Lung (tissue), 12 donors: ENCODE data around the gene SFRP2. TPM values are rescaled to one million over a fixed set of nuclear protein-coding genes. Genes with fewer than 3 reads are reported as not detected.

Experiments
- ATAC-seq: fragments of 200-7000 bp; cut with Tn5 transposase; one replicate; pipeline ENCODE4 v1.9.1; 2020; ENCODE audit warnings: moderate number of reproducible peaks; ENCODE audit not compliant: insufficient read depth, low FRiP score
- DNase-seq, 3 donors: peaks; one replicate each; pipeline ENCODE4 v3.0.0-alpha.2; 2013 to 2017
- H3K27ac ChIP-seq, 2 donors: one replicate each; pipeline ENCODE4 v1.5.1; 2013; ENCODE audit warnings: mild to moderate bottlenecking in 2 of 2, moderate library complexity in 2 of 2, control low read depth in 1 of 2, inconsistent platforms in 1 of 2, low read depth in 1 of 2, low read length in 1 of 2
- H3K27me3 ChIP-seq, 3 donors: one replicate each; pipeline ENCODE4 v1.5.1; 2013; ENCODE audit warnings: low read length in 2 of 3; ENCODE audit not compliant: control insufficient read depth in 3 of 3, insufficient read depth in 3 of 3
- H3K36me3 ChIP-seq, 4 donors: one replicate each; pipeline ENCODE4 v1.5.1; 2013; ENCODE audit warnings: low read length in 4 of 4, mild to moderate bottlenecking in 1 of 4, moderate library complexity in 1 of 4; ENCODE audit not compliant: control insufficient read depth in 4 of 4, insufficient read depth in 4 of 4
- H3K4me1 ChIP-seq, 5 donors: one replicate each; pipeline ENCODE4 v1.5.1; 2013; ENCODE audit warnings: low read length in 5 of 5, mild to moderate bottlenecking in 2 of 5, moderate library complexity in 1 of 5; ENCODE audit not compliant: control insufficient read depth in 5 of 5, insufficient read depth in 5 of 5
- H3K4me3 ChIP-seq: one replicate; pipeline ENCODE4 v1.5.1; 2013; ENCODE audit warnings: mild to moderate bottlenecking, control low read depth, moderate library complexity
- H3K9ac ChIP-seq, 2 donors: one replicate each; pipeline ENCODE4 v1.5.1; 2013; ENCODE audit warnings: low read length in 2 of 2, control low read depth in 1 of 2; ENCODE audit not compliant: insufficient read depth in 1 of 2
- H3K9me3 ChIP-seq, 4 donors: one replicate each; pipeline ENCODE4 v1.5.1; 2013; ENCODE audit warnings: low read length in 3 of 4, mild to moderate bottlenecking in 1 of 4, moderate library complexity in 1 of 4; ENCODE audit not compliant: control insufficient read depth in 4 of 4, insufficient read depth in 3 of 4
- WGBS, 2 donors: extraction: QIAGEN DNeasy Blood & Tissue Kit; methylation state at CpG; one replicate each; pipeline ENCODE4 v1.1.7; 2013; 5-methylcytosine and 5-hydroxymethylcytosine counted together
- polyA plus RNA-seq, 2 donors: library from polyadenylated mRNA; stranded (reverse); fragments of 200-250 nt; gene quantifications; one replicate each; pipeline ENCODE4 v1.2.1, GENCODE V29; 2013
- total RNA-seq, 2 donors: library from RNA; depleted of rRNA in 1 of 2; stranded (reverse); fragments of >200 nt in 1 of 2; gene quantifications; one replicate each; pipeline ENCODE4 v1.2.1, GENCODE V29; 2014 to 2021
- TF ChIP-seq, protein P1 (sequence below): IDR thresholded peaks from 2 replicates; pipeline ENCODE4 v1.5.1; 2012; ENCODE audit warnings: mild to moderate bottlenecking; ENCODE audit errors: control extremely low read depth, extremely low read depth
- donor health status: control.
- donor health status: control.
- donor health status: Bipolar disorder and iron deficiency.
- donor health status: healthy.
- donor health status: DM: yes; HTN: yes; CAD: no.

The SFRP2 gene
- total and polyA plus RNA-seq, 4 donors, result 0.68 to 17.4 (median 6.5) TPM

- whole genome bisulfite sequencing, 2 donors, result 74% methylated on average over 2 of the region's 2 CpGs
- Histone ChIP-seq H3K9me3 (peaks cover 0 to 6% (median 3%) of the 10 kb centered on the region in 4 donors), H3K27ac (no peak overlapping the region), H3K9ac (no peak overlapping the region), H3K27me3 (no peaks in the 10 kb centered on the region), H3K4me3 (no peak overlapping the region), H3K36me3 (no peaks in the 10 kb centered on the region), H3K4me1 (peaks cover 0 to 10% (median 0%) of the 10 kb centered on the region in 5 donors)
- DNase-seq (no peak), ATAC-seq (no peak)
- TF ChIP-seq, protein P1, sequence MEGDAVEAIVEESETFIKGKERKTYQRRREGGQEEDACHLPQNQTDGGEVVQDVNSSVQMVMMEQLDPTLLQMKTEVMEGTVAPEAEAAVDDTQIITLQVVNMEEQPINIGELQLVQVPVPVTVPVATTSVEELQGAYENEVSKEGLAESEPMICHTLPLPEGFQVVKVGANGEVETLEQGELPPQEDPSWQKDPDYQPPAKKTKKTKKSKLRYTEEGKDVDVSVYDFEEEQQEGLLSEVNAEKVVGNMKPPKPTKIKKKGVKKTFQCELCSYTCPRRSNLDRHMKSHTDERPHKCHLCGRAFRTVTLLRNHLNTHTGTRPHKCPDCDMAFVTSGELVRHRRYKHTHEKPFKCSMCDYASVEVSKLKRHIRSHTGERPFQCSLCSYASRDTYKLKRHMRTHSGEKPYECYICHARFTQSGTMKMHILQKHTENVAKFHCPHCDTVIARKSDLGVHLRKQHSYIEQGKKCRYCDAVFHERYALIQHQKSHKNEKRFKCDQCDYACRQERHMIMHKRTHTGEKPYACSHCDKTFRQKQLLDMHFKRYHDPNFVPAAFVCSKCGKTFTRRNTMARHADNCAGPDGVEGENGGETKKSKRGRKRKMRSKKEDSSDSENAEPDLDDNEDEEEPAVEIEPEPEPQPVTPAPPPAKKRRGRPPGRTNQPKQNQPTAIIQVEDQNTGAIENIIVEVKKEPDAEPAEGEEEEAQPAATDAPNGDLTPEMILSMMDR, result no peak
These were observed 33.7 kb downstream of the SFRP2 start for GRCh38 chr4:153755186-153755585.

DNA sequence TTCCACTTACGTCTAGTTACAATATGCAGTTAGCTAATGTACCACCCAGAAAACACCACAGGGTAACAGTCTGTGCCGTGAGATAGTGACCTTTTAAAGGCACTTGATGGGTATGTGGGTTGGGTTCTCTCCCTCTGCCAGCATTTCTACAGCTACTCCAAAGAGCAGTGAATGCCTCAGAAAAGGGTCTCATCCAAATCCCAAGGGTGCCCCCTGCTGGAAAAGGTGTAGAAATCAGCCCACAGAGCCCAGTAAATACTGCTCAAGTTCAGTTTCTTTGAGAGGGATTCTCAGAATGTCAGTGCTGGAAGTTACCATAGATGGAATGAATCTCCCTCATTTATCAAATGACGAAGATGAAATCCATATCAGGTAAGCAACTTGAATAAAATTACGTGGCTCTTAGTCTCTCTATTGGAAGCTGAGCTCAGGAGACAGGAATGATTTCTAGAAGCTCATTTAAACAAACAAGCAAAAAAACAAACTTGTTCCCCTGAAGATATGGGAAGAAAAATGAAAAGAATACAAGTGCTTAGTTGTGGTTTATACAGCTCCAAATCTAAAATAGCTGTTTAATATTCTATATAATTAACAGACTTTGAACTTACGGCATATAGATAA, 38.6 kb downstream of the SFRP2 start:
- WGBS, 2 donors, result 36 to 38% methylated on average over 5 of the region's 5 CpGs
- DNase-seq, result peak; percentile 76 to 86 (median 86)
- peak; percentile 81 for ATAC-seq
- no peaks in the 10 kb centered on the region for H3K36me3 ChIP-seq
- peaks cover 0 to 2% (median 0%) of the 10 kb centered on the region in 5 donors for H3K4me1 ChIP-seq
- H3K4me3 ChIP-seq, result no peak overlapping the region
- no peak overlapping the region for H3K27ac ChIP-seq
- TF ChIP-seq, protein P1, result peak; percentile 70
- no peaks in the 10 kb centered on the region for H3K27me3 ChIP-seq
- H3K9ac ChIP-seq, result no peak overlapping the region
- peaks cover 0 to 9% (median 3%) of the 10 kb centered on the region in 4 donors for H3K9me3 ChIP-seq

DNA sequence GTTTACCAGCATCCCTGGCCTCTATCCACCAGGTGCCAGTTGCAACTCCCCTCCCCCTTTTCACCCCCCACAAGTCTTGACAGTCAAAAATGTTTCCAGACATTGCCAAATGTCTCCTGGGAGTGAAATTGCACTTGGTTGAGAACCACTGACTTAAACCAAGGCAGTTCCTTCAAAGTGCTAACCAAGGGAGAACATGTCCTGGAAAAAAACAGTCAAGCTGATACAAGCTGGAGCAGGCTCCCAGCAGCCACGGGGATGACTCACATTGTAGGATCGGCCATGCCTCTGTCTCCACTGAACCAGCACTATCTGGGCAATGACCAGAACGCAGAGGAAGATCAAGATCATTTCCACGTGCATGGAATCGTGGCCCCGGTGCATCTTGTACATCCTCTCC, 40.5 kb downstream of the SFRP2 start:
- Histone ChIP-seq H3K27ac (no peak overlapping the region), H3K27me3 (no peaks in the 10 kb centered on the region), H3K4me1 (peaks cover 0 to 2% (median 0%) of the 10 kb centered on the region in 5 donors), H3K9me3 (peaks cover 0 to 3% (median 0%) of the 10 kb centered on the region in 4 donors), H3K36me3 (no peaks in the 10 kb centered on the region), H3K9ac (no peak overlapping the region), H3K4me3 (no peak overlapping the region)
- TF ChIP-seq, protein P1, result no peak
- no peak for ATAC-seq
- DNase-seq, result no peak
- WGBS, 2 donors, result 68 to 80% methylated on average over 6 of the region's 6 CpGs

GRCh38 chr4:153747406-153747955, 41.4 kb downstream of the SFRP2 start:
- no peaks in the 10 kb centered on the region for H3K36me3 ChIP-seq
- ATAC-seq (no peak), DNase-seq (no peak)
- H3K4me3 ChIP-seq, result no peak overlapping the region
- WGBS, 2 donors, result 29 to 71% methylated on average over 4 of the region's 4 CpGs
- H3K27ac ChIP-seq, result no peak overlapping the region
- H3K4me1 ChIP-seq, result peaks cover 0 to 2% (median 0%) of the 10 kb centered on the region in 5 donors
- peaks cover 0 to 3% (median 0%) of the 10 kb centered on the region in 4 donors for H3K9me3 ChIP-seq
- no peak overlapping the region for H3K9ac ChIP-seq
- H3K27me3 ChIP-seq, result no peaks in the 10 kb centered on the region
- TF ChIP-seq, protein P1, result no peak
